ENCODE results near the gene NTN1.

DNA sequence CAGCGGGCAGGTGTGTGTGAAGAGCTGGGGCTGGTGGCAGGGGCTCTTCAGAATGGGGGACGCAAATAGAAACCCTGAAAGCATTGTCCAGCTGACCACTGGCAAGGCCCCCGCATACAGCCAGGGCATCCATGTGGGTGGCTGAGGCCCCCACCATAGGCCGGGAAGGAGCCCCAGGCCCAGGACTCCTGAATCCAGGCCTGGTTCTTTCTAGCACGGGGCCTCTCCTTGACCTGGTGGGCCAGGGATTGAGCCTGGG, 200.5 kb downstream of the NTN1 start:
- TF ChIP-seq, protein P1, sequence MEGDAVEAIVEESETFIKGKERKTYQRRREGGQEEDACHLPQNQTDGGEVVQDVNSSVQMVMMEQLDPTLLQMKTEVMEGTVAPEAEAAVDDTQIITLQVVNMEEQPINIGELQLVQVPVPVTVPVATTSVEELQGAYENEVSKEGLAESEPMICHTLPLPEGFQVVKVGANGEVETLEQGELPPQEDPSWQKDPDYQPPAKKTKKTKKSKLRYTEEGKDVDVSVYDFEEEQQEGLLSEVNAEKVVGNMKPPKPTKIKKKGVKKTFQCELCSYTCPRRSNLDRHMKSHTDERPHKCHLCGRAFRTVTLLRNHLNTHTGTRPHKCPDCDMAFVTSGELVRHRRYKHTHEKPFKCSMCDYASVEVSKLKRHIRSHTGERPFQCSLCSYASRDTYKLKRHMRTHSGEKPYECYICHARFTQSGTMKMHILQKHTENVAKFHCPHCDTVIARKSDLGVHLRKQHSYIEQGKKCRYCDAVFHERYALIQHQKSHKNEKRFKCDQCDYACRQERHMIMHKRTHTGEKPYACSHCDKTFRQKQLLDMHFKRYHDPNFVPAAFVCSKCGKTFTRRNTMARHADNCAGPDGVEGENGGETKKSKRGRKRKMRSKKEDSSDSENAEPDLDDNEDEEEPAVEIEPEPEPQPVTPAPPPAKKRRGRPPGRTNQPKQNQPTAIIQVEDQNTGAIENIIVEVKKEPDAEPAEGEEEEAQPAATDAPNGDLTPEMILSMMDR (IDR thresholded peaks at IDR 0.05): no peak
- no peak for TF ChIP-seq POLR2A (IDR thresholded peaks at IDR 0.05)
